Measurements from ENCODE around the gene POGZ. TPM values are rescaled to one million over a fixed set of nuclear protein-coding genes. Genes with fewer than 3 reads are reported as not detected.

POGZ gene
- total and polyA plus RNA-seq, 2 of the 13 experiments (the other 11 are each of a cell fraction or from before 2014, with no cell fraction given): 15.3 to 45.6 TPM

- TF ChIP-seq SP5 (CRISPR knock-in tag; IDR thresholded peaks at IDR 0.05; ENCODE audit: borderline replicate concordance, low read depth) (no peak), TOPORS (CRISPR knock-in tag; IDR thresholded peaks at IDR 0.05) (no peak), TGIF2 (CRISPR knock-in tag; IDR thresholded peaks at IDR 0.05) (no peak), NFE2 (CRISPR knock-in tag; IDR thresholded peaks at IDR 0.05) (no peak), HNRNPLL (IDR thresholded peaks at IDR 0.05; ENCODE audit: low read depth, low read length, poor library complexity, severe bottlenecking) (no peak), ISL2 (CRISPR knock-in tag; IDR thresholded peaks at IDR 0.05) (no peak), GLI4 (CRISPR knock-in tag; IDR thresholded peaks at IDR 0.05; ENCODE audit: borderline replicate concordance) (no peak), HDAC2 (CRISPR knock-in tag; IDR thresholded peaks at IDR 0.05) (no peak), GTF2F1 (IDR thresholded peaks at IDR 0.05; ENCODE audit: low read length) (no peak), ZNF597 (CRISPR knock-in tag; IDR thresholded peaks at IDR 0.05) (no peak), TRAFD1 (CRISPR knock-in tag; IDR thresholded peaks at IDR 0.05; ENCODE audit: borderline replicate concordance) (no peak), RERE (CRISPR knock-in tag; IDR thresholded peaks at IDR 0.05; ENCODE audit: low read depth) (no peak), ISX (CRISPR knock-in tag; conservative IDR thresholded peaks at IDR 0.05) (no peak)
- TF ChIP-seq, protein P1, sequence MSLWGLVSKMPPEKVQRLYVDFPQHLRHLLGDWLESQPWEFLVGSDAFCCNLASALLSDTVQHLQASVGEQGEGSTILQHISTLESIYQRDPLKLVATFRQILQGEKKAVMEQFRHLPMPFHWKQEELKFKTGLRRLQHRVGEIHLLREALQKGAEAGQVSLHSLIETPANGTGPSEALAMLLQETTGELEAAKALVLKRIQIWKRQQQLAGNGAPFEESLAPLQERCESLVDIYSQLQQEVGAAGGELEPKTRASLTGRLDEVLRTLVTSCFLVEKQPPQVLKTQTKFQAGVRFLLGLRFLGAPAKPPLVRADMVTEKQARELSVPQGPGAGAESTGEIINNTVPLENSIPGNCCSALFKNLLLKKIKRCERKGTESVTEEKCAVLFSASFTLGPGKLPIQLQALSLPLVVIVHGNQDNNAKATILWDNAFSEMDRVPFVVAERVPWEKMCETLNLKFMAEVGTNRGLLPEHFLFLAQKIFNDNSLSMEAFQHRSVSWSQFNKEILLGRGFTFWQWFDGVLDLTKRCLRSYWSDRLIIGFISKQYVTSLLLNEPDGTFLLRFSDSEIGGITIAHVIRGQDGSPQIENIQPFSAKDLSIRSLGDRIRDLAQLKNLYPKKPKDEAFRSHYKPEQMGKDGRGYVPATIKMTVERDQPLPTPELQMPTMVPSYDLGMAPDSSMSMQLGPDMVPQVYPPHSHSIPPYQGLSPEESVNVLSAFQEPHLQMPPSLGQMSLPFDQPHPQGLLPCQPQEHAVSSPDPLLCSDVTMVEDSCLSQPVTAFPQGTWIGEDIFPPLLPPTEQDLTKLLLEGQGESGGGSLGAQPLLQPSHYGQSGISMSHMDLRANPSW (CRISPR knock-in tag; IDR thresholded peaks at IDR 0.05; ENCODE audit: borderline replicate concordance): no peak
- TF ChIP-seq, protein P2, sequence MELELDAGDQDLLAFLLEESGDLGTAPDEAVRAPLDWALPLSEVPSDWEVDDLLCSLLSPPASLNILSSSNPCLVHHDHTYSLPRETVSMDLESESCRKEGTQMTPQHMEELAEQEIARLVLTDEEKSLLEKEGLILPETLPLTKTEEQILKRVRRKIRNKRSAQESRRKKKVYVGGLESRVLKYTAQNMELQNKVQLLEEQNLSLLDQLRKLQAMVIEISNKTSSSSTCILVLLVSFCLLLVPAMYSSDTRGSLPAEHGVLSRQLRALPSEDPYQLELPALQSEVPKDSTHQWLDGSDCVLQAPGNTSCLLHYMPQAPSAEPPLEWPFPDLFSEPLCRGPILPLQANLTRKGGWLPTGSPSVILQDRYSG (CRISPR knock-in tag; IDR thresholded peaks at IDR 0.05): no peak
Observed at GRCh38 chr1:151386002-151386401, 73.3 kb downstream of the POGZ start (continued).

Measured in HepG2 (cell line).